Body of pancreas (tissue), 4 donors: ENCODE measurements around the gene JMY. TPM values are rescaled to one million over a fixed set of nuclear protein-coding genes. Genes with fewer than 3 reads are reported as not detected.

Experiments
- ATAC-seq: fragments of 150-250 bp; one replicate; pipeline ENCODE4 v1.9.1; 2016
- DNase-seq, 4 donors: peaks; one replicate each; pipeline ENCODE4 v3.0.0-alpha.2; 2019
- H3K27ac ChIP-seq, 4 donors: fragments of 200-600 bp; sonication (generic); 1 replicate in 3 of 4; 2 replicates in 1 of 4; pipeline versions ENCODE4 v1.5.1 to v1.6.1; 2016 to 2019; ENCODE audit warnings: mild to moderate bottlenecking in 1 of 4, mixed read lengths in 1 of 4, moderate library complexity in 1 of 4
- H3K27me3 ChIP-seq, 2 donors: fragments of 200-600 bp; sonication (generic); one replicate each; pipeline ENCODE4 v1.6.0; 2016; ENCODE audit warnings: mild to moderate bottlenecking in 1 of 2
- H3K36me3 ChIP-seq, 2 donors: fragments of 200-600 bp; sonication (generic); replicated peaks in 1 of 2; 2 replicates each; pipeline ENCODE4 v1.5.1; 2016; ENCODE audit warnings: low read depth in 2 of 2; ENCODE audit not compliant: insufficient read depth in 1 of 2
- H3K4me1 ChIP-seq: fragments of 200-600 bp; sonication (generic); one replicate; pipeline ENCODE4 v1.6.0; 2016
- H3K4me3 ChIP-seq, 2 donors: fragments of 200-600 bp; sonication (generic); 1 replicate in 1 of 2; 2 replicates in 1 of 2; pipeline ENCODE4 v1.5.1; 2016 to 2019
- H3K9me3 ChIP-seq, 3 donors: fragments of 200-600 bp; sonication (generic); 1 replicate in 2 of 3; 2 replicates in 1 of 3; pipeline ENCODE4 v1.5.1; 2016
- CTCF ChIP-seq, 7 experiments: fragments of 450-650 bp in 4 of 7; fragments of 200-600 bp in 3 of 7; sonication (generic) in 3 of 7; IDR thresholded peaks; one replicate each; pipeline ENCODE4 v1.5.1; 2016 to 2019; ENCODE audit warnings: antibody characterized with exemption in 7 of 7
- POLR2A ChIP-seq, 3 donors: fragments of 450-650 bp; IDR thresholded peaks; one replicate each; pipeline ENCODE4 v1.6.1; 2016; ENCODE audit warnings: antibody characterized with exemption in 3 of 3, mild to moderate bottlenecking in 2 of 3
- WGBS, 2 donors: methylation state at CpG; one replicate each; pipeline ENCODE4 v1.1.5; 2017; 5-methylcytosine and 5-hydroxymethylcytosine counted together
- intact Hi-C: fragments of 100-400 bp; cut with DNase I; formaldehyde crosslinking; loops from one replicate; pipeline ENCODE4 v1.15.1; 2023
- total RNA-seq, 2 donors: library from RNA; depleted of rRNA; stranded (reverse); fragments of >200 nt; gene quantifications; one replicate each; pipeline ENCODE4 v1.1.0, GENCODE V29; 2016

JMY gene
- total RNA-seq, 2 donors from 2014 or later = 11.9 to 15.8 TPM

GRCh38 chr5:79225441-79225840, 10.5 kb upstream of the JMY start:
- no peak for ATAC-seq
- no peak overlapping the region for H3K27ac ChIP-seq
- 95 to 96% methylated on average over 5 of the region's 5 CpGs for WGBS, 2 donors
- H3K4me1 ChIP-seq = no peaks in the 10 kb centered on the region
- TF ChIP-seq POLR2A (IDR thresholded peaks at IDR 0.05) = no peak
- no peak for TF ChIP-seq CTCF (IDR thresholded peaks at IDR 0.05)
- DNase-seq = no peak
- H3K9me3 ChIP-seq = no peaks in the 10 kb centered on the region
- no peak overlapping the region for H3K4me3 ChIP-seq
- H3K27me3 ChIP-seq = no peaks in the 10 kb centered on the region
- intact Hi-C loops = no loop called here
- H3K36me3 ChIP-seq = no peaks in the 10 kb centered on the region

- DNase-seq (no peak), ATAC-seq (no peak)
- H3K9me3 ChIP-seq = no peaks in the 10 kb centered on the region
- no peaks in the 10 kb centered on the region for H3K27me3 ChIP-seq
- TF ChIP-seq CTCF (IDR thresholded peaks at IDR 0.05) (no peak), POLR2A (IDR thresholded peaks at IDR 0.05) (no peak)
- WGBS, 2 donors = 94 to 99% methylated on average over 4 of the region's 4 CpGs
- intact Hi-C loops = no loop called here
- H3K36me3 ChIP-seq = no peaks in the 10 kb centered on the region
- H3K4me1 ChIP-seq = no peaks in the 10 kb centered on the region
- H3K27ac ChIP-seq = no peak overlapping the region
- H3K4me3 ChIP-seq = no peak overlapping the region
These were observed 8.4 kb upstream of the JMY start for GRCh38 chr5:79227484-79228025.

- Histone ChIP-seq H3K36me3 (no peaks in the 10 kb centered on the region), H3K4me3 (no peak overlapping the region), H3K27ac (no peak overlapping the region), H3K9me3 (no peaks in the 10 kb centered on the region), H3K27me3 (no peaks in the 10 kb centered on the region), H3K4me1 (peaks cover 4% of the 10 kb centered on the region)
- ATAC-seq = no peak
- TF ChIP-seq CTCF (IDR thresholded peaks at IDR 0.05) = no peak
- no peak for TF ChIP-seq POLR2A (IDR thresholded peaks at IDR 0.05)
- no peak for DNase-seq
- intact Hi-C loops = no loop called here
- WGBS, 2 donors = 88 to 91% methylated on average over 10 of the region's 10 CpGs
These were observed 6.4 kb upstream of the JMY start for GRCh38 chr5:79229357-79230174.

- intact Hi-C loops = no loop called here
These were observed 684 bp upstream of the JMY start for GRCh38 chr5:79235261-79235633.

More at GRCh38 chr5:79235261-79235633, 684 bp upstream of the JMY start:
- peak overlapping the region; percentile 23 to 80 for H3K4me3 ChIP-seq
- H3K27me3 ChIP-seq = no peaks in the 10 kb centered on the region
- no peaks in the 10 kb centered on the region for H3K36me3 ChIP-seq
- WGBS, 2 donors = 6 to 10% methylated on average over 2 of the region's 2 CpGs
- DNase-seq (no peak), ATAC-seq (peak; percentile 16)
- peak overlapping the region in 3 of 4 donors; percentile 88 to 97 (median 92) for H3K27ac ChIP-seq
- H3K9me3 ChIP-seq = no peaks in the 10 kb centered on the region
- TF ChIP-seq POLR2A (IDR thresholded peaks at IDR 0.05) (no peak), CTCF (IDR thresholded peaks at IDR 0.05) (no peak)
- H3K4me1 ChIP-seq = peaks cover 18% of the 10 kb centered on the region
